GM12892 (cell line): Measurements from ENCODE around the gene GALNT9.

Experiments
- POLR2A ChIP-seq: IDR thresholded peaks from 2 replicates; pipeline ENCODE4 v1.6.1; 2011; ENCODE audit warnings: low read depth, low read length, control low read depth
- POLR2AphosphoS5 ChIP-seq: IDR thresholded peaks from 2 replicates; pipeline ENCODE4 v1.6.1; 2011; ENCODE audit warnings: low read depth, low read length, control low read depth

- TF ChIP-seq POLR2A (no peak), POLR2AphosphoS5 (no peak)
Measured at GRCh38 chr12:132330549-132330881, 1.1 kb upstream of the GALNT9 start.
